KMS-11 (cell line): ENCODE measurements around the gene FRMD1.

ENCODE experiments used
- H2AFZ ChIP-seq: fragments of 200-600 bp; sonication (generic); 2 replicates; pipeline ENCODE4 v1.6.1; 2016; ENCODE audit warnings: antibody characterized with exemption, mixed run types, low read depth
- H3K27ac ChIP-seq: fragments of 200-600 bp; sonication (generic); 2 replicates; pipeline ENCODE4 v1.6.1; 2016; ENCODE audit warnings: mild to moderate bottlenecking, mixed run types
- H3K27me3 ChIP-seq: fragments of 200-600 bp; sonication (generic); 2 replicates; pipeline ENCODE4 v1.6.1; 2017; ENCODE audit warnings: mild to moderate bottlenecking, low read depth, mixed run types, moderate library complexity; ENCODE audit not compliant: insufficient read depth
- H3K36me3 ChIP-seq: fragments of 200-600 bp; sonication (generic); 2 replicates; pipeline ENCODE4 v1.6.1; 2017; ENCODE audit warnings: mild to moderate bottlenecking, mixed run types; ENCODE audit not compliant: insufficient read depth
- H3K4me1 ChIP-seq: fragments of 200-600 bp; sonication (generic); 2 replicates; pipeline ENCODE4 v1.6.1; 2016; ENCODE audit warnings: mild to moderate bottlenecking, low read depth, mixed run types; ENCODE audit not compliant: poor library complexity, severe bottlenecking
- H3K4me2 ChIP-seq: fragments of 200-600 bp; sonication (generic); 2 replicates; pipeline ENCODE4 v1.7.0; 2016; ENCODE audit warnings: mild to moderate bottlenecking, mixed run types
- H3K4me3 ChIP-seq: fragments of 200-600 bp; sonication (generic); IDR thresholded peaks from 2 replicates; pipeline ENCODE4 v1.6.1; 2017; ENCODE audit warnings: low read depth, low read length, mixed read lengths; ENCODE audit not compliant: insufficient read depth
- H3K79me2 ChIP-seq: fragments of 200-600 bp; sonication (generic); 2 replicates; pipeline ENCODE4 v1.6.1; 2016; ENCODE audit warnings: low read depth, mixed run types; ENCODE audit not compliant: insufficient read depth
- H3K9ac ChIP-seq: fragments of 200-600 bp; sonication (generic); 2 replicates; pipeline ENCODE4 v1.6.1; 2016; ENCODE audit warnings: mild to moderate bottlenecking, mixed run types
- H4K20me1 ChIP-seq: fragments of 200-600 bp; sonication (generic); 2 replicates; pipeline ENCODE4 v1.6.1; 2016; ENCODE audit warnings: mild to moderate bottlenecking, mixed run types; ENCODE audit not compliant: insufficient read depth
- TF ChIP-seq, protein P1 (sequence below): fragments of 200-600 bp; sonication (generic); conservative IDR thresholded peaks from 2 replicates; pipeline ENCODE4 v1.6.1; 2017; ENCODE audit warnings: low read depth, mild to moderate bottlenecking, antibody characterized with exemption, low read length, moderate library complexity, mixed read lengths

FRMD1 gene

DNA sequence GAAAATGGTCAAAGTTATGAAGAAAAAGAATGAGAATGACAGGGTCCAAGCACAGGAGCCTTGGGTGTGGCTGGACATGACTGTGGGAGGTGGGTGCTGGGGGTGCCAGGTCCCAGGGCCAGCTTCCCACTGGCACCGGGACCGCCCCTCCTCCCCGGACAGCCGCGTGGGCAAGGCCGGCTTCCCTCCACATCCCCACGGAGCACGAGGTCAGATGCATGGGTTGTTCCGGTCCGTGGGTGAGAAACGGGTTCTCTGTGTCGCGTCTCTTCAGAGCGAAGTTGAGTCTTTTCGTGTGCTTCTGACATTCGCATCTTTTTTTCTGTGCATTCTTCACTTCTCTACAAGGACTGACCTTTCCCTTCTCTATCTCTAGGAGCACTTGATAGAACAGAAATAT lies 51.5 kb downstream of the FRMD1 start:
- TF ChIP-seq, protein P1, sequence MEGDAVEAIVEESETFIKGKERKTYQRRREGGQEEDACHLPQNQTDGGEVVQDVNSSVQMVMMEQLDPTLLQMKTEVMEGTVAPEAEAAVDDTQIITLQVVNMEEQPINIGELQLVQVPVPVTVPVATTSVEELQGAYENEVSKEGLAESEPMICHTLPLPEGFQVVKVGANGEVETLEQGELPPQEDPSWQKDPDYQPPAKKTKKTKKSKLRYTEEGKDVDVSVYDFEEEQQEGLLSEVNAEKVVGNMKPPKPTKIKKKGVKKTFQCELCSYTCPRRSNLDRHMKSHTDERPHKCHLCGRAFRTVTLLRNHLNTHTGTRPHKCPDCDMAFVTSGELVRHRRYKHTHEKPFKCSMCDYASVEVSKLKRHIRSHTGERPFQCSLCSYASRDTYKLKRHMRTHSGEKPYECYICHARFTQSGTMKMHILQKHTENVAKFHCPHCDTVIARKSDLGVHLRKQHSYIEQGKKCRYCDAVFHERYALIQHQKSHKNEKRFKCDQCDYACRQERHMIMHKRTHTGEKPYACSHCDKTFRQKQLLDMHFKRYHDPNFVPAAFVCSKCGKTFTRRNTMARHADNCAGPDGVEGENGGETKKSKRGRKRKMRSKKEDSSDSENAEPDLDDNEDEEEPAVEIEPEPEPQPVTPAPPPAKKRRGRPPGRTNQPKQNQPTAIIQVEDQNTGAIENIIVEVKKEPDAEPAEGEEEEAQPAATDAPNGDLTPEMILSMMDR: no peak
- H3K4me3 ChIP-seq: no peak overlapping the region
- H3K27me3 ChIP-seq: no peaks in the 10 kb centered on the region
- peaks cover 11% of the 10 kb centered on the region for H3K4me1 ChIP-seq
- H2AFZ ChIP-seq: no peak overlapping the region
- H4K20me1 ChIP-seq: no peaks in the 10 kb centered on the region
- H3K36me3 ChIP-seq: no peaks in the 10 kb centered on the region
- no peak overlapping the region for H3K9ac ChIP-seq
- H3K79me2 ChIP-seq: no peaks in the 10 kb centered on the region
- H3K27ac ChIP-seq: no peak overlapping the region
- H3K4me2 ChIP-seq: no peak overlapping the region

DNA sequence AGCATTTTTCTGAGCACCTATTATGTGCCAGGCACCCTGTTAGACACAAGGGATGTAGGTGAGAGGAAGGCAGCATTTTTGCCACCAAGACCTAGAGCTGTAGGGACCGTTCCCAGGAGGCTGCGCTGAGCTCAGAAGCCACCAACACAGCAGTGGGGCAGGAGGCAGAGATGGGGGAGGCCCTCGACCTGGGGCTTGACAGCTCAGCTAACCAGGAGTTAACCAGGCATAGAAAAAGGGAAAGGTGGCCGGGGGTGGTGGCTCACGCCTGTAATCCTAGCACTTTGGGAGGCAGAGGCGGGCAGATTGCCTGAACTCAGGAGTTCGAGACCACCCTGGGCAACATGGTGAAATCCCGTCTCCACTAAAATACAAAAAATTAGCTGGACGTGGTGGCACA lies 52.1 kb downstream of the FRMD1 start:
- no peak overlapping the region for H2AFZ ChIP-seq

DNA sequence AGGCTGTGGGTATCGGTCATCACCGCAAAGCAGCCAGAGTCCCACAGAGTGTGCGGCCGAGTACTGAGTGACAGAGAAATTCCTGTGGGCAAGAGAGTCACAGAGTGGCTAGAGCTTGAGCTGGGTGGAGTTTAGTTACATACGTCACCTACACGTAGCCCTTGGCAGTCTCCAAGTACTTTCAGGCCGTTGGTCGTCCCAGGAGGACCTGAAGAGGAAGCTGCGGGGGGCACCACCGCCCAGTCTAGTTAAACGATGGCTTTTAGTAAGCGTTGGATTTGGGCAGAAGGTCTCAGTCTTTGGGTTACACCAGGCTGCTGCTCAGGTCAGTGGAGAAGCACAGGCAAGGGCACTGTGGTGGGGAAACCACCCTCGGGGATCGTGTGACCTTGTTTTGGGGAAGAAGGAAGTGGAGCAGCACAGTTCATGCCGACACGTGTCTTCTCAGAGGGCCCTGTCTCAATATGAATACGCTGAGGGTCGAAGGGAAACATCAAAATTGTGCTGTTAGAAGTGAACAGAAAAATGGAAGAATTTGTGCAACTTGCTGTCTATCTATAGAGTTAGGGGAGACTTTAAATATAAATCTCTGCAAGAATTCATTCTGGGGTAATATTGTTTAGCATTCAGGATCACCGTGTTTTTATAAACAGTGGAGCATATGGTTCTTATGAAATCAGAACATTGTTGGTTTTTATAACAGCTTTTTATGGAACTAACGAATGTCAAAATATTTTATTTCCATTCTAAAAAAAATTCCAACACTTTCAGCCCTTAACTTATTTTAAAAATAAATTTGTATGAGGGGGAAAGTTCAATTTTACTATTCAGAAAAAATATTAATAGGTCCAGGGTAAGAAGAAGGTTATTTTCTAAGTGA lies 52.9 kb downstream of the FRMD1 start:
- no peak overlapping the region for H2AFZ ChIP-seq
- no peak overlapping the region for H3K4me2 ChIP-seq

More for the DNA sequence above, 52.1 kb downstream of the FRMD1 start:
- no peaks in the 10 kb centered on the region for H3K27me3 ChIP-seq
- no peaks in the 10 kb centered on the region for H3K79me2 ChIP-seq
- no peaks in the 10 kb centered on the region for H4K20me1 ChIP-seq
- H3K4me2 ChIP-seq: no peak overlapping the region
- TF ChIP-seq, protein P1: no peak
- no peaks in the 10 kb centered on the region for H3K36me3 ChIP-seq
- no peak overlapping the region for H3K27ac ChIP-seq
- H3K4me3 ChIP-seq: no peak overlapping the region
- H3K4me1 ChIP-seq: peaks cover 15% of the 10 kb centered on the region
- no peak overlapping the region for H3K9ac ChIP-seq

DNA sequence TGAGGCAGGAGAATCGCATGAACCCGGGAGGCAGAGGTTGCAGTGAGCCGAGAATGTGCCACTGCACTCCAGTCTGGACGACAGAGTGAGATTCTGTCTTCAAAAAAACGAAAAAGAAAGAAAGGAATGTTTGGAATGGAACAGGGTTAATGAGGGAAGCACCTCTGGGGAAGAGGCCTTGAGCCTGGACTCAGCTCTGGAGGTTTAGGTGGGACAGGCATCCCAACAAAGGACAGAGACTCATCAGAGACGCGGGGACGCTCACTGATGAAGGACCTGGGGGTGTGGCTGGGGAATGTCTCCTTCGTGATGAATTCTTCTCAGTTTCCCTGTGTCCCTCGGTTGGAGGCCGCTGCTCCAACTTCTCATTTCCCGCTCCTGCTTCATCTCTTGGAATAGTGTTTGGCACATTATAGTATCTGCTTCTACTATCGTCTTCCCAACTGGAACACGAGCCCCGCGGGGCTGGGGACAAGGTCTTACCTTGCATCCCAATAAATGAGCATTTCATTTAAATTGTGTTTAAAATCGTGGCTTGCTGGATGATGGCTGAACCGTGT lies 54.0 kb downstream of the FRMD1 start:
- no peak overlapping the region for H2AFZ ChIP-seq
- no peaks in the 10 kb centered on the region for H3K36me3 ChIP-seq
- TF ChIP-seq, protein P1: no peak
- H3K4me2 ChIP-seq: no peak overlapping the region
- H4K20me1 ChIP-seq: no peaks in the 10 kb centered on the region
- no peak overlapping the region for H3K4me3 ChIP-seq
- H3K27ac ChIP-seq: no peak overlapping the region
- H3K9ac ChIP-seq: no peak overlapping the region
- H3K79me2 ChIP-seq: no peaks in the 10 kb centered on the region
- H3K4me1 ChIP-seq: peaks cover 15% of the 10 kb centered on the region
- H3K27me3 ChIP-seq: no peaks in the 10 kb centered on the region

More for the DNA sequence above, 52.9 kb downstream of the FRMD1 start:
- TF ChIP-seq, protein P1: no peak
- H4K20me1 ChIP-seq: no peaks in the 10 kb centered on the region
- no peak overlapping the region for H3K27ac ChIP-seq
- no peak overlapping the region for H3K4me3 ChIP-seq
- H3K4me1 ChIP-seq: peaks cover 15% of the 10 kb centered on the region
- H3K27me3 ChIP-seq: no peaks in the 10 kb centered on the region
- no peaks in the 10 kb centered on the region for H3K79me2 ChIP-seq
- no peaks in the 10 kb centered on the region for H3K36me3 ChIP-seq
- no peak overlapping the region for H3K9ac ChIP-seq
